Naive thymus-derived CD4-positive, alpha-beta T cell (primary cell): Measurements from ENCODE around the gene LMO2. TPM values are rescaled to one million over a fixed set of nuclear protein-coding genes. Genes with fewer than 3 reads are reported as not detected.
"Not testable (repeated sequence)": the region's sequence is repeated elsewhere in the genome, so short reads cannot be mapped to it uniquely, and the experiment has no call there.

Source experiments
- ATAC-seq: fragments of 150-1000 bp; cut with Tn5 transposase; 2 replicates; pipeline ENCODE4 v1.10.0; 2021; ENCODE audit warnings: mild to moderate bottlenecking, moderate library complexity
- CTCF ChIA-PET: fragments of 350-600 bp; sonication (Branson Sonifier 250); formaldehyde crosslinking; loops from one replicate; lab custom pipeline; 2021; ENCODE audit warnings: antibody characterized with exemption; lab: Charles Lee
- POLR2A ChIA-PET: fragments of 350-600 bp; sonication (Branson Sonifier 250); formaldehyde crosslinking; loops from one replicate; lab custom pipeline; 2021; ENCODE audit warnings: antibody characterized with exemption, inconsistent platforms; lab: Charles Lee
- DNase-seq, 9 donors: peaks; one replicate each; pipeline versions ENCODE4 v3.0.0 to v3.0.0-alpha.2; 2020 to 2022; ENCODE audit warnings: mixed read lengths in 1 of 9
- H3K27ac ChIP-seq: one replicate; pipeline ENCODE4 v1.7.0; 2013; ENCODE audit warnings: mild to moderate bottlenecking, low read depth, low read length, moderate library complexity
- H3K27me3 ChIP-seq, 2 donors: one replicate each; pipeline ENCODE4 v1.7.0; 2013; ENCODE audit warnings: low read length in 2 of 2, mild to moderate bottlenecking in 2 of 2, moderate library complexity in 2 of 2; ENCODE audit not compliant: control insufficient read depth in 2 of 2, insufficient read depth in 2 of 2
- H3K36me3 ChIP-seq, 3 experiments: 1 replicate in 2 of 3; 2 replicates in 1 of 3; pipeline ENCODE4 v1.7.0; 2013; ENCODE audit warnings: low read length in 3 of 3, mild to moderate bottlenecking in 3 of 3, moderate library complexity in 1 of 3; ENCODE audit not compliant: insufficient read depth in 3 of 3, control insufficient read depth in 2 of 3
- H3K4me1 ChIP-seq, 2 donors: one replicate each; pipeline ENCODE4 v1.7.0; 2013; ENCODE audit warnings: low read length in 2 of 2, mild to moderate bottlenecking in 2 of 2, moderate library complexity in 1 of 2; ENCODE audit not compliant: control insufficient read depth in 2 of 2, insufficient read depth in 2 of 2
- H3K4me3 ChIP-seq: 2 replicates; pipeline ENCODE4 v1.7.0; 2013; ENCODE audit warnings: mild to moderate bottlenecking, low read length
- H3K9me3 ChIP-seq, 3 experiments: 1 replicate in 2 of 3; 2 replicates in 1 of 3; pipeline ENCODE4 v1.7.0; 2013; ENCODE audit warnings: low read length in 3 of 3; ENCODE audit not compliant: control insufficient read depth in 2 of 3
- H3K27ac Mint-ChIP-seq, 9 donors: one replicate each; pipeline ENCODE4 v1.8.0; 2020 to 2022; ENCODE audit warnings: mixed read lengths in 9 of 9, mild to moderate bottlenecking in 8 of 9, moderate library complexity in 5 of 9, inconsistent platforms in 2 of 9
- H3K27me3 Mint-ChIP-seq, 5 donors: one replicate each; pipeline ENCODE4 v1.8.0; 2021 to 2022; ENCODE audit warnings: mixed read lengths in 5 of 5, mild to moderate bottlenecking in 1 of 5
- H3K36me3 Mint-ChIP-seq, 5 donors: one replicate each; pipeline ENCODE4 v1.8.0; 2020 to 2022; ENCODE audit warnings: mixed read lengths in 5 of 5, mild to moderate bottlenecking in 3 of 5, inconsistent platforms in 1 of 5
- H3K4me1 Mint-ChIP-seq, 7 donors: one replicate each; pipeline ENCODE4 v1.8.0; 2020 to 2022; ENCODE audit warnings: mixed read lengths in 7 of 7, mild to moderate bottlenecking in 3 of 7, inconsistent platforms in 1 of 7
- H3K4me3 Mint-ChIP-seq, 10 donors: one replicate each; pipeline ENCODE4 v1.8.0; 2020 to 2022; ENCODE audit warnings: mild to moderate bottlenecking in 10 of 10, mixed read lengths in 10 of 10, moderate library complexity in 6 of 10, inconsistent platforms in 2 of 10
- H3K9me3 Mint-ChIP-seq, 11 donors: one replicate each; pipeline ENCODE4 v1.8.0; 2020 to 2022; ENCODE audit warnings: mixed read lengths in 11 of 11, mild to moderate bottlenecking in 4 of 11, inconsistent platforms in 1 of 11, moderate library complexity in 1 of 11
- intact Hi-C, 2 donors: fragments of 100-400 bp; cut with micrococcal nuclease; formaldehyde crosslinking; loops; one replicate each; pipeline ENCODE4 v1.15.1; 2023
- polyA plus RNA-seq, 2 donors: library from polyadenylated mRNA; unstranded; fragments of 300-500 nt; fragmentation: Illumina TruSeq; gene quantifications; one replicate each; pipeline ENCODE4 v1.2.3, GENCODE V29; 2021
- total RNA-seq, 6 experiments: library from RNA in 5 of 6; stranded (reverse) in 5 of 6; gene quantifications; 1 replicate in 5 of 6; 2 replicates in 1 of 6; pipeline ENCODE4 v1.2.3 and lab custom pipeline; 2021 to 2026

The LMO2 gene
- total and polyA plus RNA-seq, 7 experiments from 2014 or later, result 0.26 to 40.4 (median 0.95) TPM; not detected in 2

- Mint-ChIP-seq H3K36me3 (peaks cover 0 to 8% (median 0%) of the 10 kb centered on the region in 5 donors), H3K4me3 (no peak overlapping the region), H3K4me1 (peaks cover 0 to 13% (median 4%) of the 10 kb centered on the region in 7 donors), H3K9me3 (peaks cover 0 to 24% (median 11%) of the 10 kb centered on the region in 11 donors), H3K27me3 (peaks cover 0 to 8% (median 4%) of the 10 kb centered on the region in 5 donors), H3K27ac (no peak overlapping the region)
- no peak overlapping the region for H3K4me3 ChIP-seq
- DNase-seq, result no peak
- no peak overlapping the region for H3K27ac ChIP-seq
- ChIA-PET CTCF (no interaction called here), POLR2A (no interaction called here)
- H3K27me3 ChIP-seq, result no peaks in the 10 kb centered on the region
- intact Hi-C loops, result no loop called here
- no peaks in the 10 kb centered on the region for H3K36me3 ChIP-seq
- no peak for ATAC-seq
- H3K4me1 ChIP-seq, result no peaks in the 10 kb centered on the region
- no peaks in the 10 kb centered on the region for H3K9me3 ChIP-seq
Measured at GRCh38 chr11:33933602-33934001, 41.7 kb upstream of the LMO2 start.

GRCh38 chr11:33932721-33933120 lies 40.8 kb upstream of the LMO2 start:
- intact Hi-C loops, result no loop called here
- Histone ChIP-seq H3K4me3 (no peak overlapping the region), H3K27me3 (no peaks in the 10 kb centered on the region), H3K9me3 (no peaks in the 10 kb centered on the region), H3K27ac (no peak overlapping the region), H3K4me1 (no peaks in the 10 kb centered on the region), H3K36me3 (no peaks in the 10 kb centered on the region)
- no peak overlapping the region for H3K4me3 Mint-ChIP-seq
- CTCF ChIA-PET, result no interaction called here
- H3K9me3 Mint-ChIP-seq, result peaks cover 0 to 24% (median 11%) of the 10 kb centered on the region in 11 donors
- no peak overlapping the region for H3K27ac Mint-ChIP-seq
- H3K36me3 Mint-ChIP-seq, result peaks cover 0 to 8% (median 0%) of the 10 kb centered on the region in 5 donors
- DNase-seq (no peak), ATAC-seq (no peak)
- POLR2A ChIA-PET, result no interaction called here
- peaks cover 0 to 13% (median 4%) of the 10 kb centered on the region in 7 donors for H3K4me1 Mint-ChIP-seq
- H3K27me3 Mint-ChIP-seq, result peaks cover 0 to 7% (median 0%) of the 10 kb centered on the region in 5 donors

DNA sequence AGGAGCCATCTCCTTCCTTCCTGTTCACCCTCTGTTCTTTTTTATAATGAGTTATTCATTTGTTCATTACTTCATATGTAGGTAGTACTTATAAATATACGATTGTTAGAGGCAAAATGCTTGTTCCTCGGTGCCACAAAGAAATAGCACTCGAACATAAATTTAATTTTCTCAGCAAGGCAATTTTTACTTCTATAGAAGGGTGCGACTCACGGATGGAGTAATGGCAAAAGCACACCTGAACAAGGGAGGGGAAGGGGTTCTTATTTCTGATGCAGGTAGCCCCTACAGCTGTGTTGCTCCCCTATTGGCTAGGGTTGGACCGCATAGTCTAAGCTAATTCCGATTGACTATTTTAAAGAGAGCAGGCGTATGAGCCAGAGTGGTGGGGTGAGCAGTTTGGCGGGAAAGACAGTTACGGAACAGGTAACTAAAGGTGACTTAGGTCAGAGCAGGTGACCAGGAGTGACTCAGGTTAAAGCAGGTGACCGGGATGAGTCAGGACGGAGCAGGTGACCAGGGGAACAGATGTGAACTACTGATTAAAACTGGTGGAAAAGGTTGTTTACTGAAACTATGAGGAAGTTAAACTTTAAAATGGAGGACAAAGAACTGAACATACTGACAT lies 40.0 kb upstream of the LMO2 start:
- not testable (repeated sequence) for H3K4me3 ChIP-seq

GRCh38 chr11:33931067-33931466 lies 39.2 kb upstream of the LMO2 start:
- Mint-ChIP-seq H3K4me1 (peaks cover 0 to 10% (median 4%) of the 10 kb centered on the region in 7 donors), H3K4me3 (no peak overlapping the region), H3K9me3 (peaks cover 0 to 24% (median 11%) of the 10 kb centered on the region in 11 donors), H3K36me3 (peaks cover 0 to 8% (median 0%) of the 10 kb centered on the region in 5 donors), H3K27ac (no peak overlapping the region), H3K27me3 (peaks cover 0 to 6% (median 3%) of the 10 kb centered on the region in 5 donors)
- CTCF ChIA-PET, result no interaction called here
- H3K27ac ChIP-seq, result no peak overlapping the region
- DNase-seq, result no peak
- H3K9me3 ChIP-seq, result no peaks in the 10 kb centered on the region
- H3K4me1 ChIP-seq, result no peaks in the 10 kb centered on the region
- no peak for ATAC-seq
- POLR2A ChIA-PET, result no interaction called here
- no peaks in the 10 kb centered on the region for H3K36me3 ChIP-seq
- no peak overlapping the region for H3K4me3 ChIP-seq
- no peaks in the 10 kb centered on the region for H3K27me3 ChIP-seq
- intact Hi-C loops, result no loop called here

More for the DNA sequence above, 40.0 kb upstream of the LMO2 start:
- intact Hi-C loops, CTCF ChIA-PET, H3K27ac ChIP-seq, H3K27ac Mint-ChIP-seq, H3K9me3 ChIP-seq, H3K36me3 Mint-ChIP-seq, H3K27me3 ChIP-seq, H3K4me1 ChIP-seq, H3K4me3 Mint-ChIP-seq, H3K36me3 ChIP-seq, DNase-seq, H3K27me3 Mint-ChIP-seq, POLR2A ChIA-PET, ATAC-seq: not testable (repeated sequence)
- peaks cover 0 to 10% (median 4%) of the 10 kb centered on the region in 7 donors for H3K4me1 Mint-ChIP-seq
- H3K9me3 Mint-ChIP-seq, result peaks cover 0 to 24% (median 11%) of the 10 kb centered on the region in 11 donors

DNA sequence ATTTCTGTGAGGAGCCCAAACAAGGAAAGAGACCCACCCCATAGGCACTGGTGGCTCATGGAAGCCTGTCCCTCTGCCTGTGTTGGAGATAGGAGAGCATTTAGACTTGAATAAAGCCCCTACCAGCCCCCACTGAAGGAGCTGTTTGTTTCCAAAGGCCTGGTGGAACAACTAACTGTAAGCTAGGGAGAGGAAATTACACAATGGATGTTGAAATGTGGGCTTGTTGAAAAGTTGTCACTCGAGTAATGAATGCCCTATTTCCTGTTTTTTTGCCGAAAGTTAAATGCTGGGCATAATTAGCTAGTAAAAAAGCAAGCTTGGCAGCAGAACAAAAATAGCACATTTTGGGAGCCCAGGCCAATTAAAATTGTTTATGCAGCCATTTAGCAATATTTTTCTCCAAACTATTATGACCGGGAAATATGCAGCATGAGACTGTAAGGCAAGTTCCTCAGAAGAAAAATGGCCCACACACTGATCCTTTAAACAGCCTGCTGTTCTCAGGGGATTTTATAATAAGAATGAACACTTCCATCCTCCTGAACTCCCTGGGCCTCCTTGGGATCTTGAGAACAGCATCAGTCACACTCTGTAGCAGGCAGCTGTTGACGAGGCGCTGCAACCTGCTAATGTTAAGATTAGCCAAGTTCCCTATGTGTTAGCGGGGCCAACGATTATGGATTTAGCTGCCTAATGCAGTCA lies 38.6 kb upstream of the LMO2 start:
- DNase-seq, result no peak
- Mint-ChIP-seq H3K9me3 (peaks cover 0 to 24% (median 11%) of the 10 kb centered on the region in 11 donors), H3K27ac (no peak overlapping the region), H3K4me1 (peaks cover 0 to 10% (median 4%) of the 10 kb centered on the region in 7 donors), H3K36me3 (peaks cover 0 to 8% (median 0%) of the 10 kb centered on the region in 5 donors), H3K4me3 (no peak overlapping the region), H3K27me3 (peaks cover 0 to 7% (median 3%) of the 10 kb centered on the region in 5 donors)
- Histone ChIP-seq H3K27ac (no peak overlapping the region), H3K27me3 (no peaks in the 10 kb centered on the region), H3K9me3 (no peaks in the 10 kb centered on the region), H3K4me1 (no peaks in the 10 kb centered on the region), H3K4me3 (no peak overlapping the region), H3K36me3 (no peaks in the 10 kb centered on the region)
- ATAC-seq, result peak; percentile 62
- intact Hi-C loops, result no loop called here
- POLR2A ChIA-PET, result no interaction called here
- CTCF ChIA-PET, result no interaction called here

DNA sequence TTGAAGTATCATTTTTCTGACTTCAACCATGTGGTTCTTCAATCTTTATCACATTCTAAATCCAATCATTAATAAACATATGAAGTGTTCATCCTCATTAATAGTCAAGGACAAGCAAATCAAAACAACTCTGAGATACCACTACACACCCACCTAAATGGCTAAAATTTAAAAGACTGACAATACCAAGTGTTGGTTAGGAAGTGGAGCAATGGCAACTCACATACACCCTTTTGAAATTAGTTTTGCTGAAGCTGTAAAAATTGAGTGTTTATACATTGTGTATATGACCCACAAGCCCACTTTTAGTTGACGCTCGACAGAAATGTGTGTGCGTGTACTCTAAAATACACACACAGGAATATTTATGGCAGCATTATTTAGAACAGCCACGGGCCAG lies 36.7 kb upstream of the LMO2 start:
- no peaks in the 10 kb centered on the region for H3K9me3 ChIP-seq
- CTCF ChIA-PET, result no interaction called here
- intact Hi-C loops, result no loop called here

More for the DNA sequence above, 36.7 kb upstream of the LMO2 start:
- H3K4me3 ChIP-seq, result no peak overlapping the region
- no peaks in the 10 kb centered on the region for H3K4me1 ChIP-seq
- peaks cover 0 to 8% (median 0%) of the 10 kb centered on the region in 5 donors for H3K36me3 Mint-ChIP-seq
- H3K27ac ChIP-seq, result no peak overlapping the region
- ATAC-seq (no peak), DNase-seq (no peak)
- POLR2A ChIA-PET, result no interaction called here
- no peaks in the 10 kb centered on the region for H3K36me3 ChIP-seq
- H3K4me3 Mint-ChIP-seq, result no peak overlapping the region
- peaks cover 0 to 10% (median 4%) of the 10 kb centered on the region in 7 donors for H3K4me1 Mint-ChIP-seq
- H3K27ac Mint-ChIP-seq, result no peak overlapping the region
- H3K27me3 Mint-ChIP-seq, result peaks cover 0 to 12% (median 6%) of the 10 kb centered on the region in 5 donors
- H3K9me3 Mint-ChIP-seq, result peaks cover 0 to 24% (median 11%) of the 10 kb centered on the region in 11 donors
- no peaks in the 10 kb centered on the region for H3K27me3 ChIP-seq
